ENCODE results near the gene RELN.

The RELN gene

DNA sequence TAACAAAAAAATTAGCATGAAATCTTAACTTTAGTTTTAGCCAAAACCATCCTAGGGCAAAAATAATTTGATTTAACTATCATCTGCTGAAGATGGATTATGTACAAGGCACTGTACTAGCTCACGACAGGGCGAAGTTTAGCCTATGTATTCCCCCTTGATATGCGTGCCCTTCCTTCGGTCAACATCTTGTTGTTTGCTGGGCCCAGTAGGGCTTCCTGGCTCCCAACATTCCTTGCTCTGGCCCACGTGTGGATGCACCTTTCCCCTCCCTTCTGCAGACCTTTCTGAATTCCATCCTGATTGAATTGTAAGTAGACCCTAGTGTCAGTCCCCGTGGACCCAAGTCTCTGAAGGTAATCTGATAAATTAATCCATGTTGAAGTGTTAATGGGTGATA lies 212.0 kb downstream of the RELN start:
- DNase-seq: no peak

- no peak for DNase-seq
These were observed 215.7 kb downstream of the RELN start for GRCh38 chr7:103773726-103774125.

DNA sequence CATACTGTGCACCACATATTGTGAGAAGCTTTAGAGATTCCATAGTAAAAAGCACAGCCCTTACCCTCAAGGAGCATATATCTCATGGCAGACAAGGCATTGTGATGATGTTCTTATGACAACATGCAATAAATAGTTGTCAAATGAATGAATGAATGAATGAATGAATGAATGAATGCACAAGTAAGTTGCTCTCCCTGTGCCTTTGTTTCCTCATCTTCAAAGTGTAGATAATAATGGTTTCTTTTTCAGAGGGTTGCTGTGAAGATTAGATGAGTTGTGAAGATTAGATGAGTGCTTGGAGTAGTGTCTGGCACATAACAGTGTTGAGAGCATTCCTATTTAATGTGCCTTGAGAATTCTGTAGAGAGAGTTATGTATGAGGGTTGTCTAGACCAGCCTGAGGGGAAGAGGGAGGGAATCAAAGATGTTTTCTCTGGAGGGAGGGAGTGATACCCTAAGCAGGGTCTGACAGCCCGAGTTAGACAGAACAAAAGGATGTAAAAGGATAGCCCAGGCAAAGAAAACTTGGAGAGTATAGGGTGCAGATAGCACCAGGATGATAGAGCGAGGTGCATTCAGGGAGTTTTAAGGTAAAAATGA lies 217.2 kb downstream of the RELN start:
- DNase-seq: no peak

DNA sequence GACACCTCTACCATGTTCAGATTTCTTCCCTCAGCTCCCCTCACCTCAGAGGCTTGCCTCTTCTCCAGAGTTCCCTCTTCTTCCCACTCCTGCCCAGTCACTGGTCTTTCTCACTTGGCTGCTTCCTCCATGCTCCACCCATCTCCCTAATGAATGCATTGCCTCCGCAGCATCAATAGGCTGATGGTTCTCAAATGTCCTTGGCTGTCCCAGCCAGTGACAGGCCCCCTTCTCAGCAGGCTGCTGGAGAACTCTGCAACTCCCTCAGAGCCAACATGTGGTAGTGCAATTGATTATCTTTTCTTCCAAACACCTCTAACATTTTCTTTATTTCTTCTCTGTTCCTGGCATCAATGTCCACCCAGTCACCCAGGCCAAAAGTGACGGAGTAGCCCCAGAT lies 218.2 kb downstream of the RELN start:
- DNase-seq: no peak

DNA sequence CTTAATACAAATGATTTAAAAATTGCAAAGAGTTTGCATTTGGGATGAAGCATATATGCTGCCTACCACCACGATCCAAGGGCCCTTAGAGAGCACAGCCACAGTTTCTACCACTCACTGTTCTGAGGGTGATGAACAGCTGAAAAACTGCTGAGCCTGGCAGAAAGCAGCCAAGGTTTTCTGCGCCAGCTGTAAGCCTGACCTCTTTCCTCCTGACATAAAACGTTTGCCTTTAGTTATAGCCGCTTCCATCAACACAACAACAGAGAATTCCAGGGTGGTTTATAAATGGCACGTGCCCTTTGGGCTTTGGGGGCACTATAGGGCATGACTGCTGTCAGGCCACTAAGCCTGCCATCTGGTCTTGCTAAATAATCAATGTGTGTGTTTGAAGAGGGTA lies 222.8 kb downstream of the RELN start:
- DNase-seq: no peak

DNA sequence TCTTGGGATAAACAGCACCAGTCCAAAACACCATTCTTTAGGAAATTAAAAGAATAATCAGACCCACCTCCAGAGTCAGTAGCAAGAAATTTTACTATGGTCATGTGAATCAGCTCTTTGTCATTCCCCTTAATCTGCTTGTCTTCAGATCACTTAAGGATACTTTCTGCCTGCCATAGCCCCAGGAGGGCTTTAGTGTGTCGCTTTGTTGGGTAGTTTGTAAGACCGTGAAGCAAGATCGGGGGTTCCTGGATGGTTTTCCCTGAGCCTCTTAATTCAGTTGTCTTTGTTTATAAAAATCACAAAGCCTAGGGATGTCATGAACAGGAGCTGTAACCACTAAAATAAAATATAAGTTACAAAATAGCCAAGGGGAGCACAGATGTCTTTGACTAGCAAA lies 223.6 kb downstream of the RELN start:
- DNase-seq: no peak

- no peak for DNase-seq
These were observed 224.6 kb downstream of the RELN start for GRCh38 chr7:103764901-103765300.

- DNase-seq: no peak
These were observed 226.6 kb downstream of the RELN start for GRCh38 chr7:103762877-103763276.

- DNase-seq: no peak
These were observed 227.2 kb downstream of the RELN start for GRCh38 chr7:103762065-103762760.

DNA sequence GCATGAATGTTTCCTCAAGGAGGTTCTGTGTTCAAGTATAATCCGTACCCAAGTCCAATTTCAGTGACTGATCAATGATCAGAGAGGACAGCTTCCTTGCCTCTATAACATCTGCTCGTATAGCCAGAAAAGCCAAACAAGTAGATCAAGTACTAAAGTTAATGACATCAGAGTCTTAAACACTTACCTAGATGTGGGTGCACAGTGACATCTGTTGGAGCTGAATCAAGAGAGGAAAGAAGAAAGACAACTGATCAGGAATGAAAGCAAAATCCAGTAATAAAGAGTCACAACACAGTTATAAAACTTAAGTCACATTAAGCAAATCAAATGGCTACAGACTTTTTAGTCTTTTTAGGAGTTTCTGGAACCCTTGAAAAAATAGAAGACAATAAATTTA lies 236.5 kb downstream of the RELN start:
- no peak for DNase-seq

- no peak for DNase-seq
These were observed 238.1 kb downstream of the RELN start for GRCh38 chr7:103751311-103751880.

DNA sequence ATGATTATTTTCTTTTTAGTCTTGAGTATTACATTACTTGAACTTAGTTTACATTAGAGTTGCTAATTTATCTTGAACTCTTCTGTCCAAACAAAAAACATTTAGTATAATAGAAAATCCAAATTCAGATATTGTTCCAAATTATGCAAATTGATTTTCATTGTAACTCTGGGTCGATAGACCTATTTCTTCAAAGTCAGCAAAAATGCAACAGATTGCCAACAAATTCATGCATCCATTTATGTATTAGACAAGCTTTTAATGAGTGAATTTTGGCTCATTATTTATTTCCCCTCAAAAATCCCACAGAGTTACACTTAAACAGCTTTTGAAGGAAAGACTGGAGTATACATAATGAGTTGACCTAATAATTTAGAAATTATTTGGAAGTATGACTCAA lies 240.8 kb downstream of the RELN start:
- no peak for DNase-seq

GRCh38 chr7:103735377-103735776 lies 254.1 kb downstream of the RELN start:
- no peak for DNase-seq

DNA sequence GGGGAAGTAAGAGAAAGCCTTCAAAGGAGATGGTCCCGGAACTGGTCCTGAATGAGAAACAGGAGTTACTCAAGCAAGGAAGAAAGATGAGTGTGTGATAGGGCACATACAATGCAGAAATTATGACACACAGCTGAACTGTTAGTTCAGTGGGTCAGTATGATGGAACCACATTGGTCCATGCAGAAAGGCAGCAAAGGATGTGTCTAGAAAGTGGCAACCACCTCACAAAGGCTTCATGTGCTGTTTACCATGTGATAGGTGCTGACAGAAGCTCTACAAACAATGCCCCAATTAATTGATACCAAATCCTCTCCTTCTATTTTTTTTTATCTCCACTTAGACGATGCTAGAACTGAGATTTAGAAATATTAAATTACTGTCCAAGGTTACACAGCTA lies 258.3 kb downstream of the RELN start:
- no peak for DNase-seq

- no peak for DNase-seq
These were observed 260.4 kb downstream of the RELN start for GRCh38 chr7:103729026-103729425.

GRCh38 chr7:103727982-103728610 lies 261.4 kb downstream of the RELN start:
- DNase-seq: no peak

GRCh38 chr7:103719070-103719469 lies 270.4 kb downstream of the RELN start:
- DNase-seq: no peak

GRCh38 chr7:103718482-103719061 lies 270.9 kb downstream of the RELN start:
- DNase-seq: no peak

DNA sequence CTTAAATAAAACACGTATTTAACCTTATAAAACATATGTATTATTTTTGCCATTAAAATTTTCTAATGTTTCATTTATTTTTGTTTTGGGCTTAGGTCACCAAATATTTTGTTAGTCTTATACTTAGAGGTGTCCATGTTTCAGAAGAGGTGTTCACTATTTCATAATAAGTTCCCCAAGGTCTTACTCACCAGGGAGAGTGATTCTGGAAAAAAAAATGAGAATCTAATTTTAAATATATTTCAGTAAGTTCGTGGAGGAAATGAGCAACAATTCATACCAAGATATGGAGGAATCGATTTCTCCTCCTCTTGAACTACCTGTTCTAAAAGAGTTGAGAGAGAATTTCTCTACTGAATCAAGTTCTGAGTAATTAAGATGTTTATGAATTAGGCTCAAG lies 271.9 kb downstream of the RELN start:
- no peak for DNase-seq

DNA sequence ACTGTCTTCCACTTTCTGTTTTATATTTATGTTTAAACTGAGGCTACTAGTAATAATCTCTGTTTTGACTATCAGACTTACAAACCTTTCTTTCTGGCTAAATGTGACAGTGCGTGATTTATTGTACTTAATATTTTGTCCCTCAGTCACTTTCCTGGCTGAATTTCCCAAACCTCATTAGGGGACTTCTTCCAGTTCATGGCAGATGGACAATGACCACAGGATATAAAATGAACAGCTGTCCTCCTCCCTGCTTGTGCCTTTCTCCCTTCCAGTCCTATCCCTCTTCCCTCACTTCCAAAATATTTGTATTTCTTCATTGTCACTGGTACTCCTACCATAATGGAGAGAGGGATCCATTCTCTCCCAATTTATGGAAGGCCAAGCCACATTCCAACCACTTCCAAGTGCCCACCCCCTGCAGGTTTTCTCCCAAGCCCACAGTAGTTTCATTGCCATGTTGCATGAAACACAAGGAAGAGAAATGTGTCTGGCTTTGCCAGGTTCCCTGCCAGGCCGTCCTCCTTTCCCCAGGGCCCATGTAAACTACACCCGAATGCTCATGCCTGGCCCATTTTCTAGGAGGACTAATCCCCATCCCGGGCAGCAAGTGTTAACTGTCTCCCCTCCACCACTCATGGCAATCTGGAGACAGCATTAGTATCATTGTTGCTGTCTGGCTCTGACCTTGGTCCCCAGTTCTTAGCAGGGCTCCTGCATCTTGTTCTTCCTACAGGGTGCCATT lies 273.9 kb downstream of the RELN start:
- no peak for DNase-seq

DNA sequence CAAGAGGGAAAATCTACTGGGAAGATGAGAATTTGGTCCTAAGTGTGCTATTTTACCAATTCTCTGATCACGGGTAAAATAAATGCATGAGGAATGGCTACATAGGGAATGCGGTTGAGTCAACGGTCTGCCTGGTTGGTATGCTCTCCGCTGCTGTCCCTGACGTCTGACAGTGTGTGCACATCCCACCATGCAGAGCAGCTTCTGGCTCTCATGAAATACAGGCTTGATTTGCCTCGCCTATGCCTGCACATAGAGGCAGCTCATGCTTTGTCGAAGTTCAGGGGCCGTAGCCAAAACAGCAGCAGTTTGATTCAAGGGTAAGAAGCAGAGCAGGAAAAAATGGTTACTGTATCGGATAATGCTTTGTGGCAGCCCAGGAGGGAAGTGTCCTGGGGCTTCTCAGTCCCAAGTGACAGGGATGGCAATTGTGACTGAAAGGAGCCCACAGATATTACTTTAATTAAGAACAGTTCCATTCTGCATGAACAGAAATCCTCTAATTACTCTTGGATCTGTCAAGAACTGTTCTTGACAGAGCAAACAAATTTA lies 275.0 kb downstream of the RELN start:
- DNase-seq: no peak

GRCh38 chr7:103712991-103713778 lies 276.3 kb downstream of the RELN start:
- DNase-seq: no peak

Measured in hematopoietic multipotent progenitor cell treated with erythropoietin and hydrocortisone succinate and interleukin-3 and kit ligand, for 8 days (in vitro differentiated cells).